Pancreas (tissue), 10 donors: ENCODE results near the gene TTF2. TPM values are rescaled to one million over a fixed set of nuclear protein-coding genes. Genes with fewer than 3 reads are reported as not detected.

ENCODE experiments used
- ATAC-seq, 4 donors: fragments of 200-7000 bp; cut with Tn5 transposase; one replicate each; pipeline versions ENCODE4 v1.8.0 to v1.9.1; 2020; ENCODE audit warnings: mild to moderate bottlenecking in 4 of 4, moderate library complexity in 4 of 4
- DNase-seq, 6 donors: peaks; one replicate each; pipeline ENCODE4 v3.0.0-alpha.2; 2020
- FAIRE-seq: peaks from 2 replicates; lab custom pipeline; 2012; peaks lifted over from hg19 to GRCh38; lab: Jason Lieb, UNC
- H3K27ac ChIP-seq, 4 donors: fragments of 200-600 bp; sonication (generic); 1 replicate in 3 of 4; 2 replicates in 1 of 4; pipeline versions ENCODE4 v1.5.0 to v1.8.0; 2020
- H3K27me3 ChIP-seq, 4 donors: fragments of 200-600 bp; one replicate each; pipeline ENCODE4 v1.8.0; 2021
- H3K36me3 ChIP-seq, 3 donors: fragments of 200-600 bp; sonication (generic) in 1 of 3; one replicate each; pipeline versions ENCODE4 v1.5.0 to v1.8.0; 2020 to 2021
- H3K4me1 ChIP-seq, 3 donors: fragments of 200-600 bp; one replicate each; pipeline ENCODE4 v1.8.0; 2021
- H3K4me3 ChIP-seq, 4 donors: fragments of 200-600 bp; sonication (generic) in 2 of 4; one replicate each; pipeline versions ENCODE4 v1.5.0 to v1.8.0; 2020 to 2021
- H3K9me3 ChIP-seq, 4 donors: fragments of 200-600 bp; one replicate each; pipeline ENCODE4 v1.8.0; 2021
- CTCF ChIP-seq, 4 donors: fragments of 200-600 bp; sonication (generic) in 3 of 4; IDR thresholded peaks; one replicate each; pipeline versions ENCODE4 v1.5.0 to v1.8.0; 2021; ENCODE audit warnings: antibody characterized with exemption in 4 of 4
- WGBS, 2 donors: extraction: QIAGEN DNeasy Blood & Tissue Kit; methylation state at CpG; one replicate each; pipeline ENCODE4 v1.1.7; 2013; 5-methylcytosine and 5-hydroxymethylcytosine counted together
- intact Hi-C, 3 donors: fragments of 100-400 bp; cut with DNase I; formaldehyde crosslinking; loops; one replicate each; pipeline versions ENCODE4 v1.11.1 to v1.14.2; 2022
- polyA plus RNA-seq, 2 donors: library from polyadenylated mRNA; stranded (reverse); fragments of 200-250 nt; gene quantifications; one replicate each; pipeline ENCODE4 v1.2.3, GENCODE V29; 2013
- total RNA-seq, 6 donors: library from RNA; stranded (reverse); fragmentation: NEBNext Ultra II Directional in 4 of 6; extraction: Animal tissue kit (Norgen Biotek cat#: 25700) in 4 of 6; gene quantifications; one replicate each; pipeline versions ENCODE4 v1.2.1 to v1.2.4, GENCODE V29; 2021 to 2023
- donor health status: healthy with polysubstance abuse.
- donor health status: DM: no; HTN: no; CAD: no; lungs with moderate emphysema.
- donor health status: DM: no; HTN: no; CAD: no.
- donor health status: control.
- donor health status: control.
- donor health status: Bipolar disorder and iron deficiency.
- donor health status: DM: yes; HTN: yes; CAD: no.
- donor health status: DM: no; HTN: no; CAD: no.
- donor health status: DM: no; HTN: no; CAD: no.
- donor health status: DM: yes; HTN: yes; CAD: no.

Gene TTF2
- total and polyA plus RNA-seq, 8 donors = 2.0 to 16.5 (median 5.0) TPM

GRCh38 chr1:117137281-117137855 lies 77.2 kb downstream of the TTF2 start:
- no peak for DNase-seq
- Histone ChIP-seq H3K4me1 (no peaks in the 10 kb centered on the region), H3K27ac (no peak overlapping the region), H3K4me3 (no peak overlapping the region), H3K9me3 (no peaks in the 10 kb centered on the region), H3K27me3 (no peaks in the 10 kb centered on the region), H3K36me3 (no peaks in the 10 kb centered on the region)
- intact Hi-C loops = no loop called here
- FAIRE-seq = no peak
- no peak for ATAC-seq
- WGBS, 2 donors = 53 to 65% methylated on average over 3 of the region's 3 CpGs
- no peak for TF ChIP-seq CTCF (IDR thresholded peaks at IDR 0.05)

- H3K9me3 ChIP-seq = no peaks in the 10 kb centered on the region
- no peak overlapping the region for H3K27ac ChIP-seq
- H3K36me3 ChIP-seq = no peaks in the 10 kb centered on the region
- no peaks in the 10 kb centered on the region for H3K27me3 ChIP-seq
- FAIRE-seq = no peak
- WGBS, 2 donors = 88 to 89% methylated on average over 3 of the region's 3 CpGs
- no peak for DNase-seq
- no peak for TF ChIP-seq CTCF (IDR thresholded peaks at IDR 0.05)
- intact Hi-C loops = no loop called here
- ATAC-seq = no peak
- H3K4me1 ChIP-seq = no peaks in the 10 kb centered on the region
- H3K4me3 ChIP-seq = no peak overlapping the region
Observed at GRCh38 chr1:117138106-117138505, 78.0 kb downstream of the TTF2 start.

GRCh38 chr1:117138561-117138960 lies 78.4 kb downstream of the TTF2 start:
- no peaks in the 10 kb centered on the region for H3K9me3 ChIP-seq
- no peak overlapping the region for H3K27ac ChIP-seq
- TF ChIP-seq CTCF (IDR thresholded peaks at IDR 0.05) = no peak
- intact Hi-C loops = no loop called here
- no peak overlapping the region for H3K4me3 ChIP-seq
- no peaks in the 10 kb centered on the region for H3K36me3 ChIP-seq
- ATAC-seq = no peak
- no peaks in the 10 kb centered on the region for H3K27me3 ChIP-seq
- WGBS, 2 donors = 90 to 93% methylated on average over 1 of the region's 1 CpG
- FAIRE-seq = no peak
- H3K4me1 ChIP-seq = no peaks in the 10 kb centered on the region
- DNase-seq = no peak

GRCh38 chr1:117142200-117142599 lies 82.1 kb downstream of the TTF2 start:
- 85 to 91% methylated on average over 2 of the region's 2 CpGs for WGBS, 2 donors
- H3K36me3 ChIP-seq = no peaks in the 10 kb centered on the region
- no peaks in the 10 kb centered on the region for H3K27me3 ChIP-seq
- no peak for TF ChIP-seq CTCF (IDR thresholded peaks at IDR 0.05)
- H3K4me1 ChIP-seq = no peaks in the 10 kb centered on the region
- intact Hi-C loops = no loop called here
- DNase-seq = no peak
- no peak overlapping the region for H3K4me3 ChIP-seq
- no peak for FAIRE-seq
- no peaks in the 10 kb centered on the region for H3K9me3 ChIP-seq
- no peak overlapping the region for H3K27ac ChIP-seq
- ATAC-seq = no peak

- H3K27ac ChIP-seq = no peak overlapping the region
- no peak overlapping the region for H3K4me3 ChIP-seq
- DNase-seq (no peak), ATAC-seq (no peak), FAIRE-seq (no peak)
- no peak for TF ChIP-seq CTCF (IDR thresholded peaks at IDR 0.05)
- H3K27me3 ChIP-seq = no peaks in the 10 kb centered on the region
- H3K4me1 ChIP-seq = no peaks in the 10 kb centered on the region
- intact Hi-C loops = no loop called here
- no peaks in the 10 kb centered on the region for H3K9me3 ChIP-seq
- no peaks in the 10 kb centered on the region for H3K36me3 ChIP-seq
Observed at GRCh38 chr1:117143172-117143571, 83.0 kb downstream of the TTF2 start.
